GM20000 (cell line): Measurements from ENCODE around the gene GLRA3.

Experiments
- DNase-seq: peaks from one replicate; pipeline ENCODE4 v3.0.0; 2012; ENCODE audit warnings: low spot score
- CTCF ChIP-seq: IDR thresholded peaks from 2 replicates; pipeline ENCODE4 v1.5.1; 2012; ENCODE audit warnings: mild to moderate bottlenecking, control low read depth; ENCODE audit errors: extremely low read depth, missing control alignments

The GLRA3 gene

GRCh38 chr4:174848596-174848995, 19.5 kb upstream of the GLRA3 start:
- no peak for DNase-seq
- TF ChIP-seq CTCF, result no peak

DNA sequence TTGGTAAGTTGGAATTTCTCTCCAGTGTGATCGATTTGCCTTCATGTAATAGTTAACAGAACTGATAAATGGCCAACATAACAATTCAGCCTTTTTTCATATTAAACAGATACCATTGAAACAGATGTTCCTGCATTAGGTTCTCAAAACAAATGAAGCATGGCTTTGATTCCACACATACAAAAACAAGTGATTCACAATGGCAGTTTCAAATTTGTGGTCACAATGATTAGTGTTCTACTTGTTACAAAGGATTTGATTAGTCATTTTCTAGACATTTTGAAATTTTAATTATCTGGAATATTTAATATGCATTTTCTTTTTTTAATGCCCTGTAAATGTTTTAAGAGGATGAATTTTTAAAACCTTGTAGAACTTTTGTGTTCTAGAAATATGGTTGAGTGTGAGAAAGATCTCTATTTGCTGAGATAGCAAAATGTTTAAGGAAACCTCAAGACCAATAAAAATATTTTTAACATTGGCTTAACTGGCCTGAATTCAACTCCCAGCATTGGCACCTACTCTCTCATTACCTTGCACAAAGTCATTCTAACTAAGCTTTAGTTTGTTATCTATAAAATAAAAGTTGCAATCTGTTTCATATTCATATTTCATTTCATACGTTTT, 18.9 kb upstream of the GLRA3 start:
- no peak for DNase-seq
- no peak for TF ChIP-seq CTCF

GRCh38 chr4:174835536-174835935, 6.5 kb upstream of the GLRA3 start:
- DNase-seq, result no peak
- no peak for TF ChIP-seq CTCF

GRCh38 chr4:174834477-174834876, 5.4 kb upstream of the GLRA3 start:
- no peak for TF ChIP-seq CTCF
- no peak for DNase-seq

DNA sequence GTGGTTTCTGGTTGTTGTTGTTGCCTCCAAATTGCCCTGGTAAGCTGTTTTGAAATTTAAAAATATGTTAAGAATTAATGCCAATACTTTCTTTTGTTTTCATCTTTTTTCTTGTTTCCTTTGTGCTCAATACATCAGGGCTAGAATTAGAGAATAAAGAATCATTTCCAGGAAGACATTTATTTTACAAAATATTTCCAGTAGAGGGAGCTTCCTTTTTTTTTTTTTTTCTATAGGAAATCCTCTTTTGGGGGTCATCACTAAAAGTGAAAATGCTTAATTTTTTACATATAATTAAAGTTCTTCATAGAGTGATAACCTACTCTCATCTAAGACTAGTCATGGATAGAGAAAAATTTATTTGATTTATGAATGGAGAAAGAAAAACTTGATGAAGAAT, 2.4 kb downstream of the GLRA3 start:
- no peak for DNase-seq
- TF ChIP-seq CTCF, result no peak

DNA sequence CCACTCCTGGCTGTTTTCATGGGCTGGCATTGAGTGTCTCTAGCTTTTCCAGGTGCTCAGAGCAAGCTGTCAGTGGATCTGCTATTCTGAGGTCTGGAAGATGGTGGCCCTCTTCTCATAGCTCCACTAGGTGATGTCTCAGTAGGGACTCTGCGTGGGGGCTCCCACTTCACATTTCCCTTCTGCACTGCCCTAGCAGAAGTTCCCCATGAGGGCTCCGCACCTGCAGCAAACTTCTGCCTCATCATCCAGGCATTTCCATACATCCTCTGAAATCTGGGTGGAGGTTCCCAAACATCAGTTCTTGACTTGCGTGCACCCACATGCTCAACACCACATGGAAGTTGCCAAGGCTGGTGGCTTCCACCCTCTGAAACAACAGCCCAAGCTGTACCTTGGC, 13.8 kb downstream of the GLRA3 start:
- DNase-seq, result no peak
- TF ChIP-seq CTCF, result no peak

DNA sequence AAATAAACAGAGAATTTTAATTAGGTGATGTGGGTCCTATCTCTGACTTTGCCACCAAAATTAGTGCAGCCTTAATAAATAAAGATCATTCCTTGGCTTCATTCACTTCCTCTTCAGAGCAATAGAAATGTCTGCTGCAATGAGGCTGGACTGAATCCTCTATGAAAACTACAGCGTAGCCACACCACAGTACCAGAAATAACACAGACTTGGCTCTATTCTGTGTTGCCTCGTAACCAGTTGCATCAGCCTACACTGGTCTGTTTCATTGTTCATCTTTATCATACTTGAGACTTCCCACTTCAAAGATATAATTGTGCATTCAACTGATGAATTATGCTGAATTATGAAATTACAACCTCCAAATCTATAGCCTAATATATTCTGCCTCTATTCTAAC, 15.8 kb downstream of the GLRA3 start:
- TF ChIP-seq CTCF, result no peak
- no peak for DNase-seq

DNA sequence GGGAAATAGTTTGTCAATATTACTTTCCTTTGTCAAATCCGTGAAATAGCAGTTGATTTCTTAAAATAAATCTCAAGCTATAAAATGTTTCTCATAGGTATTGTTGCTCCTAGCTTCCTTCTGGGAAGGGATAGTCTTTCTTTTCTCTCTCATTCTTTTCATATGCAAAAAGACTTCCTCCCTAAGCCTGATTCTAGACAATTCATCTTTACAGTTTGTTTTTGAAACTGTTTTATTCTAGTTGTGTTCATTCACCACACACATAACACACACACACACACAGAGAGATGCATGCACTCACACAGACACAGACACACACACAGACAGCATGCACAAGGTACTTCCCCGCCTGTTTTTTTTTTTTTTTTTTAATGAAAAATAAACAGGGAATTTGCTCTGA, 18.2 kb downstream of the GLRA3 start:
- TF ChIP-seq CTCF, result no peak
- DNase-seq, result no peak
